Measurements from ENCODE around the gene P2RX1. TPM values are rescaled to one million over a fixed set of nuclear protein-coding genes. Genes with fewer than 3 reads are reported as not detected.

P2RX1 gene
- polyA plus RNA-seq, 3 donors, result 22.9 to 117 (median 33.8) TPM

GRCh38 chr17:3867106-3867505 lies 49.2 kb downstream of the P2RX1 start:
- Histone ChIP-seq H3K79me2 (ENCODE audit: insufficient read depth, low read length) (no peaks in the 10 kb centered on the region), H3K4me3 (replicated peaks in 1 of 3; ENCODE audit: low read depth in 2 of 3, low read length in 3 of 3) (no peak overlapping the region), H3K27me3 (ENCODE audit: control insufficient read depth in 2 of 2, insufficient read depth in 2 of 2, low read length in 2 of 2) (no peaks in the 10 kb centered on the region), H4K20me1 (ENCODE audit: insufficient read depth, low read length) (no peaks in the 10 kb centered on the region), H3K9me3 (replicated peaks in 1 of 2; ENCODE audit: control insufficient read depth in 1 of 2, insufficient read depth in 1 of 2, low read length in 2 of 2) (no peaks in the 10 kb centered on the region), H2AFZ (ENCODE audit: insufficient read depth, low read depth, low read length, poor library complexity, severe bottlenecking) (no peak overlapping the region), H3K36me3 (replicated peaks in 1 of 2; ENCODE audit: control insufficient read depth in 1 of 2, insufficient read depth in 2 of 2, low read length in 2 of 2) (peaks cover 3 to 4% of the 10 kb centered on the region in 2 donors), H3K9ac (ENCODE audit: insufficient read depth, low read length, poor library complexity, severe bottlenecking) (no peak overlapping the region), H3K4me1 (ENCODE audit: control insufficient read depth in 1 of 2, insufficient read depth in 2 of 2, low read length in 2 of 2) (no peaks in the 10 kb centered on the region), H3K27ac (ENCODE audit: low read depth in 1 of 2, low read length in 2 of 2) (no peak overlapping the region), H3K4me2 (replicated peaks; ENCODE audit: extremely low read depth, low read length, poor library complexity, severe bottlenecking) (no peak overlapping the region)
- WGBS (ENCODE audit: insufficient coverage), result 88% methylated on average over 17 of the region's 17 CpGs
- Mint-ChIP-seq H3K4me1 (peaks cover 5% of the 10 kb centered on the region), H3K36me3 (peaks cover 0 to 16% of the 10 kb centered on the region in 2 donors), H3K27me3 (ENCODE audit: low read depth in 3 of 3) (peaks cover 0 to 4% (median 3%) of the 10 kb centered on the region in 3 donors), H3K9me3 (no peaks in the 10 kb centered on the region), H3K27ac (peak overlapping the region in 2 of 7 donors; percentile 41 to 75), H3K4me3 (no peak overlapping the region)
- intact Hi-C loops (cut with micrococcal nuclease), result loop anchor here (5.0 to 10.0 kb wide), 2 partner anchors 48 to 135 kb away; partner anchors contain the start of gene P2RX1 (in 1 of the 2)
- no peak for DNase-seq
- TF ChIP-seq, protein P1, sequence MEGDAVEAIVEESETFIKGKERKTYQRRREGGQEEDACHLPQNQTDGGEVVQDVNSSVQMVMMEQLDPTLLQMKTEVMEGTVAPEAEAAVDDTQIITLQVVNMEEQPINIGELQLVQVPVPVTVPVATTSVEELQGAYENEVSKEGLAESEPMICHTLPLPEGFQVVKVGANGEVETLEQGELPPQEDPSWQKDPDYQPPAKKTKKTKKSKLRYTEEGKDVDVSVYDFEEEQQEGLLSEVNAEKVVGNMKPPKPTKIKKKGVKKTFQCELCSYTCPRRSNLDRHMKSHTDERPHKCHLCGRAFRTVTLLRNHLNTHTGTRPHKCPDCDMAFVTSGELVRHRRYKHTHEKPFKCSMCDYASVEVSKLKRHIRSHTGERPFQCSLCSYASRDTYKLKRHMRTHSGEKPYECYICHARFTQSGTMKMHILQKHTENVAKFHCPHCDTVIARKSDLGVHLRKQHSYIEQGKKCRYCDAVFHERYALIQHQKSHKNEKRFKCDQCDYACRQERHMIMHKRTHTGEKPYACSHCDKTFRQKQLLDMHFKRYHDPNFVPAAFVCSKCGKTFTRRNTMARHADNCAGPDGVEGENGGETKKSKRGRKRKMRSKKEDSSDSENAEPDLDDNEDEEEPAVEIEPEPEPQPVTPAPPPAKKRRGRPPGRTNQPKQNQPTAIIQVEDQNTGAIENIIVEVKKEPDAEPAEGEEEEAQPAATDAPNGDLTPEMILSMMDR (IDR thresholded peaks at IDR 0.05), result no peak

- 96% methylated on average over 21 of the region's 21 CpGs for WGBS (ENCODE audit: insufficient coverage)
- no peaks in the 10 kb centered on the region for H3K27me3 ChIP-seq (ENCODE audit: control insufficient read depth in 2 of 2, insufficient read depth in 2 of 2, low read length in 2 of 2)
- no peaks in the 10 kb centered on the region for H3K4me1 ChIP-seq (ENCODE audit: control insufficient read depth in 1 of 2, insufficient read depth in 2 of 2, low read length in 2 of 2)
- H4K20me1 ChIP-seq (ENCODE audit: insufficient read depth, low read length), result no peaks in the 10 kb centered on the region
- peak overlapping the region in 2 of 7 donors; percentile 72 to 75 for H3K27ac Mint-ChIP-seq
- intact Hi-C loops (cut with micrococcal nuclease), result loop anchor here (5.0 to 10.0 kb wide), 2 partner anchors 49 to 136 kb away; partner anchors contain the start of gene P2RX1 (in 1 of the 2)
- no peak overlapping the region for H3K27ac ChIP-seq (ENCODE audit: low read depth in 1 of 2, low read length in 2 of 2)
- DNase-seq, result no peak
- no peaks in the 10 kb centered on the region for H3K9me3 Mint-ChIP-seq
- H3K9ac ChIP-seq (ENCODE audit: insufficient read depth, low read length, poor library complexity, severe bottlenecking), result no peak overlapping the region
- H3K9me3 ChIP-seq (replicated peaks in 1 of 2; ENCODE audit: control insufficient read depth in 1 of 2, insufficient read depth in 1 of 2, low read length in 2 of 2), result no peaks in the 10 kb centered on the region
- peaks cover 1 to 16% of the 10 kb centered on the region in 2 donors for H3K36me3 Mint-ChIP-seq
- H3K4me3 ChIP-seq (replicated peaks in 1 of 3; ENCODE audit: low read depth in 2 of 3, low read length in 3 of 3), result no peak overlapping the region
- H3K27me3 Mint-ChIP-seq (ENCODE audit: low read depth in 3 of 3), result peaks cover 0 to 3% (median 3%) of the 10 kb centered on the region in 3 donors
- H2AFZ ChIP-seq (ENCODE audit: insufficient read depth, low read depth, low read length, poor library complexity, severe bottlenecking), result no peak overlapping the region
- H3K4me1 Mint-ChIP-seq, result peaks cover 5% of the 10 kb centered on the region
- no peak overlapping the region for H3K4me2 ChIP-seq (replicated peaks; ENCODE audit: extremely low read depth, low read length, poor library complexity, severe bottlenecking)
- H3K36me3 ChIP-seq (replicated peaks in 1 of 2; ENCODE audit: control insufficient read depth in 1 of 2, insufficient read depth in 2 of 2, low read length in 2 of 2), result peaks cover 5 to 6% of the 10 kb centered on the region in 2 donors
- H3K79me2 ChIP-seq (ENCODE audit: insufficient read depth, low read length), result no peaks in the 10 kb centered on the region
- TF ChIP-seq, protein P1 (IDR thresholded peaks at IDR 0.05), result no peak
- no peak overlapping the region for H3K4me3 Mint-ChIP-seq
Observed at GRCh38 chr17:3866276-3866675, 50.0 kb downstream of the P2RX1 start.

Measured in CD14-positive monocyte (primary cell).